ENCODE results near the gene ANK3.

The ANK3 gene

GRCh38 chr10:60376221-60377041, 13.2 kb downstream of the ANK3 start:
- no peak for DNase-seq

- DNase-seq = no peak
These were observed 14.2 kb downstream of the ANK3 start for GRCh38 chr10:60375293-60376004.

GRCh38 chr10:60374836-60375235, 14.8 kb downstream of the ANK3 start:
- no peak for DNase-seq

GRCh38 chr10:60372436-60372835, 17.2 kb downstream of the ANK3 start:
- DNase-seq = no peak

DNA sequence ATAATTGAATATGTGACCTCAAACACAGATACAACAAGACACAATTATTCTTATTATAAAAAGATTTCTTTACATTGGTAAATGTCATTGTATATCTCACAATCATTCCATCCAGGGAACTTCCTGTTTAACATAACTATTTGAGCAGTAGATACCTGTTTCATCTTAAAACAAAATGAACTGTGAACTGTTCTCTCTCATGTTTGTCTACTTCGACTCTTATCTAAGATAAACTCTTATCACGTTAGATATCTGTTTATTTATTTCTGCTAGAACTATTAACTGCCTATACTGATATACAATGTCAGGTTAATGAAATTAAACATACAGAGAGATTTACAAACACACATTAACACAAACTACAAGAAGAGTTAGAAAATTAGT, 20.1 kb downstream of the ANK3 start:
- DNase-seq = no peak

- DNase-seq = no peak
These were observed 20.7 kb downstream of the ANK3 start for GRCh38 chr10:60368875-60369546.

GRCh38 chr10:60367901-60368300, 21.8 kb downstream of the ANK3 start:
- DNase-seq = no peak

DNA sequence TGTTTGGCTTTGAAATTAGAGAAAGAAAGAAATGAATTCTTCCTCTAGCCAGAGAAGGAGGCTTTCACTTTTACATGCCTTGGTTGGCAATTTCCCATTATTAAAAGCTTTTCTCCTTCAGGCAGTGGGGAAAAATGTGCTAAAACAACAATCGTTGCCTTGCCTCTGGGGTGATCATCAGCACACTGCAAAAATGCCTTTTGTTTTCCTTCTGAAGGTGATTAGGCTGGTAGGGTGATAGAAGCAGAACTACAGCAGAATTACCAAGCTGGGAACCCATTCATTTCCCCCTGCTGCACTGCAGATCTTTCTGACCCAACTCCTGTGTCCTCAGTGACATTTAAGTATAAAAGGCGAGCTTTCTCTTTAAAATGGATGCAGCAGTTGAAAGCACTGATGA, 22.2 kb downstream of the ANK3 start:
- DNase-seq = no peak

GRCh38 chr10:60367024-60367423, 22.7 kb downstream of the ANK3 start:
- no peak for DNase-seq

- DNase-seq = no peak
These were observed 26.5 kb downstream of the ANK3 start for GRCh38 chr10:60363187-60363586.

- no peak for DNase-seq
These were observed 27.2 kb downstream of the ANK3 start for GRCh38 chr10:60362461-60362860.

GRCh38 chr10:60359066-60359465, 30.6 kb downstream of the ANK3 start:
- DNase-seq = no peak

DNA sequence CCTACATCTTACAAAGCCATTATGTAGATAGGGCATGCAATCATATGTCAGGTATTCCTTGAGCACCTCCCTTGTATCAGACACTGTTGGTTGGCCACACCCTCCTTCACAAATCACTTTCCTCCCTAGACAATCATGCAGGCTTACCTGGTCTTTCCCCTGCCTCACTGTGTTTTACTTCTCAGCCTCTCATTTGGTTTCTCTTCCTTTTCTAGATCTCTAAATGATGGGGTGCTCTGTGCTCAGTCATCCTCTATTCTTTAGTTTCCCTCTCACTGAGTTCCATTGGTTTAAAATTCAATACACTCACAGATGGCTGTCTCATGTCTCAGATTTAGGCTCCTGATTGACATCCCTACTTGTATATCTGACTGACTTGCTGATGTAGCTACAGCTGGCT, 31.4 kb downstream of the ANK3 start:
- DNase-seq = no peak

GRCh38 chr10:60353519-60354258, 36.0 kb downstream of the ANK3 start:
- DNase-seq = no peak

GRCh38 chr10:60352105-60352504, 37.6 kb downstream of the ANK3 start:
- no peak for DNase-seq

DNA sequence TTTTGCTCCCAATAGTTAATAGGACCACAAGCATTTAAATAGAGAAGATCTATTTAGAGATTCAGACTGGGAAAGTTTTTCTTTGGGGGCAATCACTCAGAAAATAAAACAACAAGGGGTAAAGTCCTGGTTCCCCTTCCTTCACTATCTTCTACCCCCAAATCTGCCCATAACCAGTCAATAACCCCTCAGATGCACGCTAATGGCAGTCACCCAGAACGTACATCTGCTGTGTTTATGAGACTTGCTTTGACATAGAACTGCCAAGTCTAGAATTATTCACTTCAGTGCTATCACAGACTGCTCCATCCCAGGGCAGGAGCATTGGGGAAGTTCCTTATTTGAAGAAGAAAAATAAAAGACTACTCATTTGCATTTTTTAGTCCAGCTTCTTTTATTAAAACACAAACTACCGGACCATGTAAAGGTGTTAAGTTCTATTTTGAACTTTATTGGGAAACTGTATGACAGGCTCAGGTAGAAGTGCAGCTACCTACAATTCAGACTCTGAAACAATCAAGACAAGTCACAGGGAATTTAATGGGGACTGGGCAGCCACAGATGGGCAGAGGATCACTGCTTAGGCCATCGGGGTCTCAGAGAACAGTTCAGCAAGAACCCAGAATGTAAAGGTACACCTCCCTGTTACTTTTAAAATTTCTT, 38.4 kb downstream of the ANK3 start:
- no peak for DNase-seq

- DNase-seq = no peak
These were observed 39.3 kb downstream of the ANK3 start for GRCh38 chr10:60350400-60350799.

GRCh38 chr10:60349426-60349825, 40.2 kb downstream of the ANK3 start:
- DNase-seq = no peak

DNA sequence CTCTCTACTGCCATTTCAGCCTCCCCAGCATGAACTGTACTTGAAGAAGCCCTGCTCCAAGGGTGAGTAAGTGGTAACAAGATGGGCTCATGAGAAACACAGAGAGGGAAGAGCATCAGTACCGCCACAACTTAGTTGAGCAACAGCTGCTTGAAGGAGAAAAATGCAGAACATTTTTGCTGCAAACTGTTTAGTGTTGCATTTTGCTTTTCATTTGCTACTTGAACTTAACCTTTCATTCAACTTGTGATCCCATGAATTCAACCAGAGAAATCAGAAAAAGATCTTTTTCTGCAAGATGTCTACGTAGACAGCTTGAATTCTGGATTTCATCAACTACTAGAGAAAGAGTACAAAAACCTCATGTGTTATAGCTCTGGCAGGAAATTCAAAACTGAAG, 40.7 kb downstream of the ANK3 start:
- DNase-seq = no peak

GRCh38 chr10:60347270-60347669, 42.4 kb downstream of the ANK3 start:
- no peak for DNase-seq

DNA sequence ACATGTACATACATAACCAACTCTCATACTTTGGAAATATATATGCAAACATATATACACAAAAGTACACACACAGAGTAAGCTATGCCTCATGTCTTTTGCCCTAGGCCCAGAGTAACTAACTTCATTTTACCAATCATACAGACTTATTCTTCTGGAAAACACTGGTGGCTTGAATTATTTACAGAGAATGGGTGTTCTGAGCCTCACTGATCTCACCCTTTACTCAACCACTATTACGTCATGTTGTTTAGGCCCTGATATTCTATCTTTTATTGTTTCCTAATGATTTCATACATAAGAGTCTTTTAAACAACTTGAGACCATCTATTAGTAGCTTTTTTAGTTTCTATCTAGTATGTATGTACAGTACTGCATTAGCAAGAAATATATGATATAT, 43.0 kb downstream of the ANK3 start:
- no peak for DNase-seq

DNA sequence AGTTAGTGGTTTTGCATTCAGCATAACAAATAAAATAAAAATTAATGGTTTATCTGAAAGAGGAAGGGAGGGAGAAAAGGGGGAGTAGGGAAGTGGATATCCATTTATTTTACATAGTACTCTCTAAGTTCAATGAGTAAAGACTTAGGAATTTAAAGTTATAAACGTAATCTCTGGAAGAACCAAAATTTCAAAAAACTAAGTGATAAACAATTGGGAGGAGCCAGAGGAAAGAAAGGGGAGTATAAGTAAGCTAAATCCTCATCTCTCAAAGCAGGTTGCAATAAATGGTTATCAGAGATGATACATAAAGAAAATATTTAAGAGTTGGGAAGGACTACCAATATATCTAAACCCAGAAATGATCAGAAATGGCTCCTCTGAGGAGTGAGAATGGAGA, 46.4 kb downstream of the ANK3 start:
- DNase-seq = no peak

DNA sequence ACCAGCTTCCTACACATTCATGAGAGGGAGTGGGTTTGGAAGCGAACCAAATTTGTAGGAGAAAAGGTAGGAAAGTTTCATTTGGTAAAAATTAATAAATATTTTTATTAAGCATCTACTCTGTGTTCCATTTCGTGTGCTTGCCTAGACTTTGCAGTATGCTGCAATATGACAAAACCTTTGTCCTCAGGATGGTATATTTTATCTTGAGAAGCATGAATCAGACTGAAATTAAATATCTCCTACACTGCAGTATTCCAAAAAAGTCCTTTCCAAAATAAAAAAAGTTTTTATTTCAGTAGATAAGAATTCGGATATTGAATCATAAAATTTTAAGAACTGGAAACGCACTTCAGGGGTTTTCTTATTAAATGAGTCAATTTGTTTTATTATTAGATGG, 47.7 kb downstream of the ANK3 start:
- DNase-seq = no peak

Measured in SHP77 (cell line).